Measurements from ENCODE around the gene CD226. TPM values are rescaled to one million over a fixed set of nuclear protein-coding genes. Genes with fewer than 3 reads are reported as not detected.

CD226 gene
- polyA plus RNA-seq, 1 experiment = 0.09 TPM

GRCh38 chr18:69936191-69936558, 11.5 kb downstream of the CD226 start:
- TF ChIP-seq, protein P1, sequence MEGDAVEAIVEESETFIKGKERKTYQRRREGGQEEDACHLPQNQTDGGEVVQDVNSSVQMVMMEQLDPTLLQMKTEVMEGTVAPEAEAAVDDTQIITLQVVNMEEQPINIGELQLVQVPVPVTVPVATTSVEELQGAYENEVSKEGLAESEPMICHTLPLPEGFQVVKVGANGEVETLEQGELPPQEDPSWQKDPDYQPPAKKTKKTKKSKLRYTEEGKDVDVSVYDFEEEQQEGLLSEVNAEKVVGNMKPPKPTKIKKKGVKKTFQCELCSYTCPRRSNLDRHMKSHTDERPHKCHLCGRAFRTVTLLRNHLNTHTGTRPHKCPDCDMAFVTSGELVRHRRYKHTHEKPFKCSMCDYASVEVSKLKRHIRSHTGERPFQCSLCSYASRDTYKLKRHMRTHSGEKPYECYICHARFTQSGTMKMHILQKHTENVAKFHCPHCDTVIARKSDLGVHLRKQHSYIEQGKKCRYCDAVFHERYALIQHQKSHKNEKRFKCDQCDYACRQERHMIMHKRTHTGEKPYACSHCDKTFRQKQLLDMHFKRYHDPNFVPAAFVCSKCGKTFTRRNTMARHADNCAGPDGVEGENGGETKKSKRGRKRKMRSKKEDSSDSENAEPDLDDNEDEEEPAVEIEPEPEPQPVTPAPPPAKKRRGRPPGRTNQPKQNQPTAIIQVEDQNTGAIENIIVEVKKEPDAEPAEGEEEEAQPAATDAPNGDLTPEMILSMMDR (IDR thresholded peaks at IDR 0.05; ENCODE audit: low read depth, low read length) = no peak
- ChIA-PET POLR2A (no interaction called here), CTCF (no interaction called here)
- Histone ChIP-seq H3K9me3 (ENCODE audit: control insufficient read depth, insufficient read depth, low read length) (no peaks in the 10 kb centered on the region), H3K4me3 (ENCODE audit: low read depth, low read length) (no peak overlapping the region), H3K27ac (ENCODE audit: low read depth, low read length) (no peak overlapping the region), H3K27me3 (ENCODE audit: control insufficient read depth, insufficient read depth, low read length) (no peaks in the 10 kb centered on the region)
- DNase-seq (ENCODE audit: low read depth, low spot score) = no peak

DNA sequence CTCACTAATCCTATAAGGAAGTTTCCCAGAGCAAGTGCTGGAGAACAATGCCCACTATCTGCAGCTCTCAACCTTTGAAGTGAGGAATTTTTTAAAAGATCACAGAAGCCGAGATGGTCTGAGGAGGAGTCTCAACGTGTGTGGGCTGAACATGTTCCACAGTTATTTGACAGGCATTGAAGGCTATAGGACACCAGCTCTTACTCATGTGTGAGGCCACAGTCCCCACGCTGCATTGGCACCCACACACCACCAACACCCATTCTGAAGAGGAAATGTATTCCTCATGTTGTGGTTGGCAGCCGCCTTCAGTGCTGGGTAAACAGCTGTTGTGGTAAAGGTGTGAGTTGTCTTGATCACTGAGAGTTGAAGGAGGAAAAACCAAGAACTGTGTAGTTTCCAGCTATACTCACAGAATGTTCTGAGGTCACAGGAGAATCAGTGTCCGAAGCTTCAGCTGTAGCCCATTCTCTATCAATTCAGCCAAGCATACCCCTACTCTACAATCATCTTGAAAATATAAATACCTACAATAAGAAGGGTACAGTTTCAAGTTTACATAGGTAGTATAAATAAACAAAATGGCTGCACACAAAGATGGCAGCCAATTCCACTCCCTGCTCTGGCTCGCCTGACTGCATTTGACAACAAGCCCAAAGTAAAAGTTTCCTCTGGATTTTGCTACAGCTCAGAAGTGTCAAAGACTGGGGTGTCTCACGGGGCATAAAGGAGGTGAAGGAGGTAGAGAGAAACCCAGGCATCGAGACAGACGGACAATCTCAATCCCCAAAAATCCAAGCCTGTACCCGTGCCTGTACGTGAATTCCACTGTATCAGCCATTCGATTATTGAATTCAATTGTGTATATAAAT, 12.1 kb downstream of the CD226 start:
- no peak overlapping the region for H3K27ac ChIP-seq (ENCODE audit: low read depth, low read length)
- H3K9me3 ChIP-seq (ENCODE audit: control insufficient read depth, insufficient read depth, low read length) = no peaks in the 10 kb centered on the region
- POLR2A ChIA-PET = no interaction called here
- no peak overlapping the region for H3K4me3 ChIP-seq (ENCODE audit: low read depth, low read length)
- H3K27me3 ChIP-seq (ENCODE audit: control insufficient read depth, insufficient read depth, low read length) = no peaks in the 10 kb centered on the region
- CTCF ChIA-PET = no interaction called here
- no peak for DNase-seq (ENCODE audit: low read depth, low spot score)
- TF ChIP-seq, protein P1 (IDR thresholded peaks at IDR 0.05; ENCODE audit: low read depth, low read length) = no peak

- no peak for DNase-seq (ENCODE audit: low read depth, low spot score)
- no peaks in the 10 kb centered on the region for H3K9me3 ChIP-seq (ENCODE audit: control insufficient read depth, insufficient read depth, low read length)
- no peak overlapping the region for H3K4me3 ChIP-seq (ENCODE audit: low read depth, low read length)
- POLR2A ChIA-PET = no interaction called here
- CTCF ChIA-PET = no interaction called here
- TF ChIP-seq, protein P1 (IDR thresholded peaks at IDR 0.05; ENCODE audit: low read depth, low read length) = no peak
- H3K27me3 ChIP-seq (ENCODE audit: control insufficient read depth, insufficient read depth, low read length) = no peaks in the 10 kb centered on the region
- H3K27ac ChIP-seq (ENCODE audit: low read depth, low read length) = no peak overlapping the region
Measured at GRCh38 chr18:69934601-69935265, 12.9 kb downstream of the CD226 start.

DNA sequence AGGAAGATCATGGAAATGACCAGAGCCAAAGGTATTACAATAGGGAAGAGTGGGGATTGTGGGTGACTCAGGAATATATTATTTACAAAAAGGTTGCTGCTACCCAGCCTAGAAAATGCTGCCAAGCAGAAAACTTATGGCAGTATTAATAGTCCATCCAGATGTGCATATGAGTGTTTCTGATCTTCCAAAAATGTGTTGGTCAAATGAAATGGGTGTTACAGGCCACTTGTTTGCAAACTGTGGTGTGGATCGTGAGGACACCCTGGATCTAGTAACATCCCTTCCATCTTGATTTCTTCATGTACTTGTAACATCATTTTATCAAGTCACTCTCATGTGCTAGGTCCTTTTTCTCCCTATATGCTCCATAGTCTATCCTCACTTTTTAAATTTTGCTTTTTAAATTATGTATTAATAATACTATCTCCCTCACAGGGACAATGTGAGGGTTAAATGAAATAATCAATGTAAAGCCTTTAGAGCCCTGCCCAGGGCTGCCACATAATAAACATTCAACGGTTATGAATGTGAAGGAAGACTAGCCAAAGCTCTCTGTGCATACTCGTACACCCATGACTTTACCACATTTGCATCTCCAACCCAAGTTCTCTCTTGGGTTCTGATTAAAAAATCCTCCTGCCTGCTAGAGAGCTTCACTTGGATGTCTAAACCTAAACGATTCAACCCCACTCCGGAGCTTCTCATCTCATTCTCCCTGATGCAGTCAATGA, 18.5 kb downstream of the CD226 start:
- H3K9me3 ChIP-seq (ENCODE audit: control insufficient read depth, insufficient read depth, low read length) = no peaks in the 10 kb centered on the region
- no peak overlapping the region for H3K27ac ChIP-seq (ENCODE audit: low read depth, low read length)
- no peak overlapping the region for H3K4me3 ChIP-seq (ENCODE audit: low read depth, low read length)
- ChIA-PET CTCF (no interaction called here), POLR2A (no interaction called here)
- no peaks in the 10 kb centered on the region for H3K27me3 ChIP-seq (ENCODE audit: control insufficient read depth, insufficient read depth, low read length)
- TF ChIP-seq, protein P1 (IDR thresholded peaks at IDR 0.05; ENCODE audit: low read depth, low read length) = no peak
- DNase-seq (ENCODE audit: low read depth, low spot score) = no peak
